ENCODE results near the gene TMEM121B.

The TMEM121B gene

GRCh38 chr22:17105143-17106129, 15.7 kb downstream of the TMEM121B start:
- TF ChIP-seq CTCF (IDR thresholded peaks at IDR 0.05; ENCODE audit: borderline replicate concordance, control extremely low read depth, extremely low read depth, insufficient read depth, missing control alignments) = no peak
- in situ Hi-C loops (cut with MboI; ENCODE audit: low sequenced_read_pairs, unreplicated experiment) = no loop called here

GRCh38 chr22:17104336-17104935, 16.7 kb downstream of the TMEM121B start:
- peak; percentile 28 for DNase-seq (ENCODE audit: low spot score)
- in situ Hi-C loops (cut with MboI; ENCODE audit: low sequenced_read_pairs, unreplicated experiment) = no loop called here
- no peak for TF ChIP-seq CTCF (IDR thresholded peaks at IDR 0.05; ENCODE audit: borderline replicate concordance, control extremely low read depth, extremely low read depth, insufficient read depth, missing control alignments)

More at GRCh38 chr22:17105143-17106129, 15.7 kb downstream of the TMEM121B start:
- peak; percentile 17 for DNase-seq (ENCODE audit: low spot score)

GRCh38 chr22:17103351-17103750, 17.8 kb downstream of the TMEM121B start:
- in situ Hi-C loops (cut with MboI; ENCODE audit: low sequenced_read_pairs, unreplicated experiment) = no loop called here
- no peak for TF ChIP-seq CTCF (IDR thresholded peaks at IDR 0.05; ENCODE audit: borderline replicate concordance, control extremely low read depth, extremely low read depth, insufficient read depth, missing control alignments)

GRCh38 chr22:17102297-17102667, 18.9 kb downstream of the TMEM121B start:
- in situ Hi-C loops (cut with MboI; ENCODE audit: low sequenced_read_pairs, unreplicated experiment) = no loop called here
- TF ChIP-seq CTCF (IDR thresholded peaks at IDR 0.05; ENCODE audit: borderline replicate concordance, control extremely low read depth, extremely low read depth, insufficient read depth, missing control alignments) = no peak
- DNase-seq (ENCODE audit: low spot score) = peak; percentile 18

More at GRCh38 chr22:17103351-17103750, 17.8 kb downstream of the TMEM121B start:
- peak; percentile 21 for DNase-seq (ENCODE audit: low spot score)

GRCh38 chr22:17101475-17102296, 19.5 kb downstream of the TMEM121B start:
- in situ Hi-C loops (cut with MboI; ENCODE audit: low sequenced_read_pairs, unreplicated experiment) = no loop called here
- TF ChIP-seq CTCF (IDR thresholded peaks at IDR 0.05; ENCODE audit: borderline replicate concordance, control extremely low read depth, extremely low read depth, insufficient read depth, missing control alignments) = no peak
- peak; percentile 14 for DNase-seq (ENCODE audit: low spot score)

GRCh38 chr22:17100621-17101020, 20.5 kb downstream of the TMEM121B start:
- no peak for TF ChIP-seq CTCF (IDR thresholded peaks at IDR 0.05; ENCODE audit: borderline replicate concordance, control extremely low read depth, extremely low read depth, insufficient read depth, missing control alignments)
- DNase-seq (ENCODE audit: low spot score) = no peak
- in situ Hi-C loops (cut with MboI; ENCODE audit: low sequenced_read_pairs, unreplicated experiment) = no loop called here

Measured in GM13976 (cell line).